ENCODE data around the gene L3MBTL4. TPM values are rescaled to one million over a fixed set of nuclear protein-coding genes. Genes with fewer than 3 reads are reported as not detected.

Gene L3MBTL4
- total RNA-seq, 1 experiment from 2014 or later: 10.6 TPM

DNA sequence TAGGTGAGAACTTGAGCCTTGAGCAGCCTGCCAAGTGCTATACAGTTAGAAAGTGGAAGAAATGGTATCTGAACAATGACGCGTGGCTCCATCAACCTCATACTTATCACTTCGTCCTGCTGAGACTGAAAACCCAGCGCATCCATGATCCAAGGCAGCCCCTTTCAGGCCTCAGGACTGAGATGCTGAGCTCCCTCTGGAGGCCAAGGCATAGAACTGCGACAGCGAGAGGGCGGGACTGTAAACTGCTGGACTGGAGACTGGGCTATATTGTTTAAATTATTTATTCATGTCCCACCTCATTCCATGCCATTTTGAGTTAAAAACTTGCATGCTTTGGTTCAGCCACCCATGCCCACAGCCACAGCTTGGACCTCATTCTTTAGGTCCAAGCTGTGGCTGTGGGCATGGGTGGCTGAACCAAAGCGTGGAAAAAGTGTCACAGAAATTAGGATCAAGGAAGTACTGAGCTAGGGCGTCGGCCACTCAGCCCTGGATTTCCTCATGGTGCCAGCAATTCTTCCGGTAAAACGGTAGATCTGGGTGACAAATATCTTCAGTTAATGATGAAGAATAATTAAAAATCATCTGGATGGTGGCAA, 195.5 kb downstream of the L3MBTL4 start:
- Histone ChIP-seq H3K4me3 (no peak overlapping the region), H3K36me3 (no peaks in the 10 kb centered on the region), H3K27me3 (replicated peaks) (no peaks in the 10 kb centered on the region), H3K27ac (no peak overlapping the region), H3K9me3 (replicated peaks) (no peaks in the 10 kb centered on the region), H3K4me1 (replicated peaks) (peaks cover 10% of the 10 kb centered on the region)
- DNase-seq (ENCODE audit: low read depth in 1 of 2, low spot score in 2 of 2): peak in 1 of 2 experiments; percentile 49

DNA sequence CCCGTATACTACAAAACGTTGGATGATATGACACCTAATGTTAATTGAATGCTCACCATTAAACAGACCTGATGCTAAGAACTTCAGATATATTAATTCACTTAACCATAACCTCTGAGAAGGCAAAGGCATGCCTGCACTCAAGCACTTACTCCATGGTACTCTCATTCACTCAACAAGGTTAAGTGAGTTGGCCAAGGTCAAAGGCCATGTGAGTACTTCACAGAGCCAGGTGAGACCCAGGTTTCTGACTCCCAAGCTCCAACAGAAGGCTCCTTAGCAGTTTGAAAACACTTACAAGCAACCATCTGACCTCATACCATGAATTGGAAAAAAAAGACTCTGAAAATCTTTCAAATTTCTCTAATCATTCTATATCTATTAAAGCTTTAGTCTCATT, 198.8 kb downstream of the L3MBTL4 start:
- Histone ChIP-seq H3K4me1 (replicated peaks) (no peaks in the 10 kb centered on the region), H3K27me3 (replicated peaks) (no peaks in the 10 kb centered on the region), H3K9me3 (replicated peaks) (no peaks in the 10 kb centered on the region), H3K27ac (no peak overlapping the region), H3K36me3 (no peaks in the 10 kb centered on the region), H3K4me3 (no peak overlapping the region)
- DNase-seq (ENCODE audit: low read depth in 1 of 2, low spot score in 2 of 2): no peak

DNA sequence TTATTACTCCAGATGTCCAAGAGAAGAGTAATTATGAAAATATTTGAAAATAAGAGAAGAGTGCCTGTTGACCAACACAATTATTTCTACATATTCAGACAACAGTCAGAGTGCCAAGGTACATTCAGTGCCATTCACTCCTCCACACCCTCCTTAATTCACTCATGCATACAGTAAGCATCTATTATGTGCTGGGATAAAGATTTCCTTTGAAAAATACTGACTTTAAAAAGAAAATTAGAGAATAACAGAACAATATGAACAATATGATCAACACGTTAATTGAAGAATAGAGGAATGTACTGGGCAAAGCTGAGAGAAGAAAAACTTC, 203.6 kb downstream of the L3MBTL4 start:
- Histone ChIP-seq H3K36me3 (no peaks in the 10 kb centered on the region), H3K4me3 (no peak overlapping the region), H3K27me3 (replicated peaks) (no peaks in the 10 kb centered on the region), H3K9me3 (replicated peaks) (no peaks in the 10 kb centered on the region), H3K4me1 (replicated peaks) (peaks cover 10% of the 10 kb centered on the region), H3K27ac (no peak overlapping the region)
- no peak for DNase-seq (ENCODE audit: low read depth in 1 of 2, low spot score in 2 of 2)

DNA sequence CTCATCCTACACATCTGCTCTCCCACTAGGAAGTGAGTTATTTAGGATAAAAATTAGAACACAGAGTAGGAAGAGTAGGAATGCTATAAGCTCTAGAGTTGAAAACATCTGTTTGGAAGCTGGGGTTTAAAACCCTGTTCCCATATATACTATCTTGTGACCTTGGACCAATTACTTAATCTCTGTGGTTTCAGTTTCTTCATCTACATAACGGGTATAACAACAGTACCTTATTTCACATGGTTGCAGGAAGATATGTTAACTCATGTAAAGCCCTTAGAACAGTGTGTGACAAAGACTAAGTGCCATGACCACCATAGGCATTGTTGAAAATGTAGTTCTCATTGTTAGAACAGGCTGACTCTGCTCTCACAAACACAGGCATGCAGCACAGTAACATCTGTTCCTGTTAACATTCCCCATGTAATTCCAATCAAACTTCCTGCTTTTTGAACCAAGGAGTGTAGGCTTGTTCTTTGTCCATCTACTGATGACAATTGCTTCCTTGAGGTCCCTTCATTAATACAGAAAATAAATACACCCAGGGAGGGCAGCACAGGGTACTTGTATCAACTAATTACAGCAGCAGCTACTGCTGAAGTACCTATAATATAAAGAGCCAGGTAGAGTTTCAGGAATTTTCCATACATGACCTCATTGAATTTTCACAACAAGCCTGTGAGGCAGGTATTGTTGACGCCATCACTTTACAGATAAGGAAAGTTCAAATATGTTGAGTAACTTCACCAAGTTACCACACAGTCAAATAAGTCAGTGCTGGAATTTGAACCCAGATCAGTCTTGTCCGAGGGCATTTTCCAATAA, 204.2 kb downstream of the L3MBTL4 start:
- H3K27ac ChIP-seq: no peak overlapping the region

DNA sequence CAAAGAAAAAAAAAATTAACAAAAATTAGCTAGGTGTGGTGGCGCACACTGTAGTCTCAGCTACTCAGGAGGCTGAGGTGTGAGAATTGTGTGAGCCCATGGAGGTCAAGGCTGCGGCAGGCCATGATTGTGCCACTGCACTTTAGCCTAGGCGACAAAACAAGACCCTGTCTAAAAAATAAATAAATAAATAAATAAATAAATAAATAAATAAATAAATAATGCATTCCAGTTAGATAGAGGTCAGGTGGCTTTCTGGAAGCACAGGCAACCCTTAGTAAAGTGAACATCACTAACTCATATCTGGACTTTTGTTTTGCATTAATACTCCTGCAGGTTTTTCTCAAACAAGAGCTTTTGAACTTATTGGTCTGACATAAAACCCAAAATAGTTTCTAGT, 206.8 kb downstream of the L3MBTL4 start:
- no peaks in the 10 kb centered on the region for H3K9me3 ChIP-seq (replicated peaks)
- H3K4me1 ChIP-seq (replicated peaks): peaks cover 22% of the 10 kb centered on the region
- no peak for DNase-seq (ENCODE audit: low read depth in 1 of 2, low spot score in 2 of 2)
- no peak overlapping the region for H3K27ac ChIP-seq
- no peak overlapping the region for H3K4me3 ChIP-seq
- H3K36me3 ChIP-seq: no peaks in the 10 kb centered on the region
- no peaks in the 10 kb centered on the region for H3K27me3 ChIP-seq (replicated peaks)

More for the DNA sequence above, 204.2 kb downstream of the L3MBTL4 start:
- no peaks in the 10 kb centered on the region for H3K36me3 ChIP-seq
- H3K9me3 ChIP-seq (replicated peaks): no peaks in the 10 kb centered on the region
- no peaks in the 10 kb centered on the region for H3K27me3 ChIP-seq (replicated peaks)
- H3K4me1 ChIP-seq (replicated peaks): peaks cover 16% of the 10 kb centered on the region
- DNase-seq (ENCODE audit: low read depth in 1 of 2, low spot score in 2 of 2): no peak
- H3K4me3 ChIP-seq: no peak overlapping the region

DNA sequence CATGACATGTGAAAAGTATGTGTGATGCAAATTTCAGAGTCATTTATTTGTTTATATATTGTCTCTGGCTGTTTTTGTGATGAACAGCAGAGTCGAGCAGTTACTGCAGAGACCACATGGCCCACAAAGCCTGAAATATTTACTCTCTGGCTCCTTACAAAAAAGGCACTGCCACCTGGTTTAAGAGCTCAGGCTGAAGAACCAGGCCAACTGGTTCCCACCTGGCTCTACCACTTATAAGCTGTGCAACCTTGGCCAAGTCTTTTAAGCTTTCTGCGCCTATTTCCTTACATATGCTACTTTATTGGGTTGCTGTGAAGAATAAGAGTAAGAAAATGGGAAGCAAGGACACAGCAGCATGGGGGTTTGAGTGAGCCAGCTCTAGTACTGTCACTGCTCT, 207.6 kb downstream of the L3MBTL4 start:
- no peaks in the 10 kb centered on the region for H3K27me3 ChIP-seq (replicated peaks)
- no peak overlapping the region for H3K4me3 ChIP-seq
- no peaks in the 10 kb centered on the region for H3K36me3 ChIP-seq
- DNase-seq (ENCODE audit: low read depth in 1 of 2, low spot score in 2 of 2): no peak
- H3K9me3 ChIP-seq (replicated peaks): no peaks in the 10 kb centered on the region
- H3K27ac ChIP-seq: no peak overlapping the region
- H3K4me1 ChIP-seq (replicated peaks): peaks cover 22% of the 10 kb centered on the region

DNA sequence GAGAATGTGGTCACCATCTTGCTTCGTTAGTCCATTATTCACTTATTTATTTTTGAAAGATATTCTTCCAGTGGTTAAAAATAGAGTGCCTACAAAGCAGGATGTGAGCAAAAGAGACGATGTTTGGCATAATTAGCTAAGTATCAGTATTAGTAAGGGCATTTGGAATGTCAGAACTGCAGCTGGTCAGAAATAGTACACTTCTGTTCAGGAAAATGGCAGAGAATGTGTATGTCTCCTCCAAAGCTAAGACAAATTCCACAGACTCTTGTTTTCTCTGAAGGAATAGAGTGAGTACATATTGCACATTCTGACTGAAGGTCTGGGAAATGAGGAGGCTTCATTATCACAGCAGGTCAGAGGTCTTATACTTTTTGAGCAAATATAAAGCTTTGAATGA, 209.0 kb downstream of the L3MBTL4 start:
- Histone ChIP-seq H3K4me1 (replicated peaks) (peaks cover 22% of the 10 kb centered on the region), H3K27ac (no peak overlapping the region), H3K36me3 (no peaks in the 10 kb centered on the region), H3K9me3 (replicated peaks) (no peaks in the 10 kb centered on the region), H3K27me3 (replicated peaks) (no peaks in the 10 kb centered on the region), H3K4me3 (no peak overlapping the region)
- DNase-seq (ENCODE audit: low read depth in 1 of 2, low spot score in 2 of 2): peak in 1 of 2 experiments; percentile 37

DNA sequence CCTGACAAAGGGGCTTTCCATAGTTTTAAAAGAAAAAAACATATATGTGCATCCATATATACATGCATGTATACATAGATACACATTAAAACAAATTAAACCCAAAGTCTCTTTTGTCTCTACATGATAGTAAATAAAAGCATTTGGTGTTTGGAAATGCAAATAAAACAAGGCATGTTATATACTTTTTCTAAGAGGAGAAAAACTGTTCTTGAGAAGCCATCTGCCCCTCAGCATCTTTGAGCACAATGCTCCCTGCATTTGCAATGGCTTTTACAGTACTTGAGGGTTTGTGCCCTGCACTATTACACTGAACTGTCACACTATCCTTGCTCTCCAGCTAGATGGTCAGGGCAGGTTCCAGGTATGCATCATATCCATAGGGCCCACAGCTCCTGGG, 210.2 kb downstream of the L3MBTL4 start:
- Histone ChIP-seq H3K27me3 (replicated peaks) (no peaks in the 10 kb centered on the region), H3K9me3 (replicated peaks) (no peaks in the 10 kb centered on the region), H3K4me1 (replicated peaks) (peaks cover 22% of the 10 kb centered on the region), H3K36me3 (no peaks in the 10 kb centered on the region), H3K4me3 (no peak overlapping the region), H3K27ac (no peak overlapping the region)
- no peak for DNase-seq (ENCODE audit: low read depth in 1 of 2, low spot score in 2 of 2)

DNA sequence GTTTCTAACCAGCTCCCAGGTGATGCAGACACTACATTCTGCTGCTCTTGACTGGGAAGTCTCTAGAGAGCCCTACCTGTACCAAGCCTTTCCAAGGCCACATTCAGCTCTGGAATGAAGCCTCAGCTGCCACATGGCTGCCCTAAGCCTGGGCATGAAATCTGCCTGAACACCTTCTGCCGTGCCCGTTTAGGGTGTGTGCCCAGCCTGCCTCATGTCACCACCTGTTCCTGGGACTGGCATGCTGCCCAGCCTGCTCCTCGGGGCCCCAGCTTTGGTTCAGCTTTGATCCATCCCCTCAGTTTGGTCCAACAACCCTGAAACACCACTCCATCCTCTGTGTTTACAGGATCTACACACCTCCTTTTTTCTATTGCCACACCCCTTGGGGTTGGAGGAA, 210.9 kb downstream of the L3MBTL4 start:
- Histone ChIP-seq H3K27ac (no peak overlapping the region), H3K4me1 (replicated peaks) (peaks cover 22% of the 10 kb centered on the region), H3K9me3 (replicated peaks) (no peaks in the 10 kb centered on the region), H3K4me3 (no peak overlapping the region), H3K36me3 (no peaks in the 10 kb centered on the region), H3K27me3 (replicated peaks) (no peaks in the 10 kb centered on the region)
- no peak for DNase-seq (ENCODE audit: low read depth in 1 of 2, low spot score in 2 of 2)

DNA sequence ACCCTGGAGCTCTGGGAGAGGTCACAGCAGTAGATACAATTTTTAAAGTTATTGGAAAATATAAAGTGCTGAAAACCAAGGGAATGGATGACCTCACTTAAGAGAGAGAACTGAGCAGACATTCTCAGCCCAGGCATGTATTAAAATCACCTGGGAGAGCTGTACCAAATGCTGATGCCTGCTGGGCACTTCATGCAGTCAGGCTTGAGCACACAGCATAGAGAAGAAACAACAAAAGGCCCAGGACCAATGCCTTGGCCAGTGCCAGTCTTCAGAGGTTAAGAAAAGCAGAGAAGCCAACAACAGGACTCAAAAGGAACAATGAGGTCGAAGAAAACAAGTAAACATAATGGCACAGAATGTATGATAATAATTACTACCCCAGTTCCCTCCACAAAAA, 211.8 kb downstream of the L3MBTL4 start:
- Histone ChIP-seq H3K27me3 (replicated peaks) (no peaks in the 10 kb centered on the region), H3K27ac (no peak overlapping the region), H3K4me3 (no peak overlapping the region), H3K36me3 (no peaks in the 10 kb centered on the region), H3K9me3 (replicated peaks) (no peaks in the 10 kb centered on the region), H3K4me1 (replicated peaks) (peaks cover 22% of the 10 kb centered on the region)
- no peak for DNase-seq (ENCODE audit: low read depth in 1 of 2, low spot score in 2 of 2)

DNA sequence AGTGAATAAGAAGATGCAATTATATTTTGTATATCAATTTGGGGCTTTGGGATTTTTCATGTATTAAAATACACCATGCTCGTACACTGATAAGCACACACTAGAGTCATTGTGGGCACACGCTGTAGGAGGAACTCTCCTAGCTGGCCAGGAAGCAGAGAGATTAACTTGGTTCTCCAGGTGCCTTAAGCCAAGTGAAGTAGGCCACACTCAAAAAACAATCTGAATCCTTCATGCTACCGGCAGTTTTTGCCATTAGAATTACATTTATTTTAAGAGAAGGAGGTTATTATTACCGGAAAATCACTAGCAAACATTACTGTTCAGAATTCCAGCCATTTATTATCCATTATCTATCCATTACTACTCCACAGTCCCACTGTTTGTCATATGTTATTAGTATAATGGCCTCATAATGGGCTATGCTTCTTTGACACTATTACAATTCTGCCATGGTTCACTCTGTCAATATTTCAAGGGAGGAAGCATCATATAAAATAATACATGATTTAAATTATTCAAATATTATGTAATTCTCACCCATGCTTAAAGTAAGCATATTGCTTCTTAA, 214.4 kb downstream of the L3MBTL4 start:
- no peaks in the 10 kb centered on the region for H3K27me3 ChIP-seq (replicated peaks)
- H3K4me3 ChIP-seq: no peak overlapping the region
- DNase-seq (ENCODE audit: low read depth in 1 of 2, low spot score in 2 of 2): no peak
- peaks cover 3% of the 10 kb centered on the region for H3K4me1 ChIP-seq (replicated peaks)
- H3K27ac ChIP-seq: no peak overlapping the region
- no peaks in the 10 kb centered on the region for H3K36me3 ChIP-seq
- no peaks in the 10 kb centered on the region for H3K9me3 ChIP-seq (replicated peaks)

DNA sequence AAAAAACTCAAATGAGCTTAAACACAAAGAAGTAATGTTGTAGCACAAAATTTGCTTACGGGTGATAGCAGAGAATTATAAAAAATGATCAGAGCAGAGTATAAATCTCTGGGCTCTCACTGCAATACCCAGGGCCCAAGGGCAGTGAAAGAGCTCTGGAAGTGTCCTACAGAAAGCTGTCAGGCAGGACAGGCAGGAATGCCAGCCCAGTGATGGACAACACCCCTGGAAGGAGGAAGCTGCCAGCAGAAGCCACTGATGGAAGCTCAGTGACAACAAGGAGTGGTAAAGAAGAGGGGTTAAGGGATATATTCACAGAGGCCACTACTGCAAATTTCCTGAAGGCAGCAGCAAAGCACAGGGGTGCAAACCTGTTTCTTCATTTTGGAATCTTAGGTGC, 214.9 kb downstream of the L3MBTL4 start:
- Histone ChIP-seq H3K27ac (no peak overlapping the region), H3K27me3 (replicated peaks) (no peaks in the 10 kb centered on the region), H3K4me1 (replicated peaks) (no peaks in the 10 kb centered on the region), H3K9me3 (replicated peaks) (no peaks in the 10 kb centered on the region), H3K4me3 (no peak overlapping the region), H3K36me3 (no peaks in the 10 kb centered on the region)
- DNase-seq (ENCODE audit: low read depth in 1 of 2, low spot score in 2 of 2): no peak

DNA sequence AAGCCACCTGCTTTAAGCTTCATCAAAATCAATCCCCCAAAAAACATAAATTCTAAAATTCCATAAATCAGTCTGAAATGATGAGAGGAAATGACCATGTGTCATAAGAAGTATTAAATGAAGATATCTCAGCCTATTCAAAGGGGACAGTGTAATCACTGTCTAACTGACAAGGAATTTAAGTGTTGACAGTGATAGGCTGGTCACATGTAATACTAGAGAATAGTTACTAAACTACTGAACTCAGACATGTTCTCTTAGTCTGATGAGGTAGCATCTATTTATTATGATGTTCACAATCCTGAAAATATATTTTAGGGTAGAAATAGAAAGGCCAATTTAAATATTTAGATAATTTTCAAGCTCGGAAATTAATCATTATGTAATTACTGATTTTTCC, 216.1 kb downstream of the L3MBTL4 start:
- Histone ChIP-seq H3K27me3 (replicated peaks) (no peaks in the 10 kb centered on the region), H3K36me3 (no peaks in the 10 kb centered on the region), H3K27ac (no peak overlapping the region), H3K4me1 (replicated peaks) (no peaks in the 10 kb centered on the region), H3K4me3 (no peak overlapping the region), H3K9me3 (replicated peaks) (no peaks in the 10 kb centered on the region)
- DNase-seq (ENCODE audit: low read depth in 1 of 2, low spot score in 2 of 2): no peak

DNA sequence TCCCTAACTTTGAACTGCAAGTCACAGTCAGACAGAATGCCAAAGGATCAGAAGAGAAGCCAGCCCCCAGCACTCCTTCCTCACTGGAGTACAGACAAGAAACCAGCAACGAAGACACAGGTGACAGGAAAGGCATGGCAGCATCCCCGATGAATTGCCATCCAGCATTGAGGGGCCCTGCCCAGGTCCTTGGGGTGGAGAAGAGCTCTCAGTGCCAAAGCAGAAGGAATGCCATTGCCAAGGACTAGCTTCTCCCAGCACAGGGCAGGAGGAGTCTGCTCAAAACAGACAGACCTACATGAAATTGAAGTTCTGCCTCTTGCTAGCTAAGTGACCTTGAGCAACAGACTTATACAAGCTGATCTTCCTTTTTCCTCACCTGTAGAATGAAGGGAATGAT, 220.1 kb downstream of the L3MBTL4 start:
- Histone ChIP-seq H3K9me3 (replicated peaks) (peaks cover 4% of the 10 kb centered on the region; the same call in 1 of the 2 replicates), H3K27me3 (replicated peaks) (no peaks in the 10 kb centered on the region), H3K27ac (no peak overlapping the region), H3K4me3 (no peak overlapping the region), H3K4me1 (replicated peaks) (no peaks in the 10 kb centered on the region), H3K36me3 (no peaks in the 10 kb centered on the region)
- no peak for DNase-seq (ENCODE audit: low read depth in 1 of 2, low spot score in 2 of 2)
